MCF 10A (cell line): Measurements from ENCODE around the gene FAM118A. TPM values are rescaled to one million over a fixed set of nuclear protein-coding genes. Genes with fewer than 3 reads are reported as not detected.

Experiments
- BruUV-seq: library from RNA; stranded (reverse); fragments of 400-500 nt; replicated peaks from 2 replicates; lab custom pipeline; 2021; lab: Mats Ljungman, UMichigan
- CTCF ChIA-PET: fragments of 300-600 bp; sonication (Branson Sonifier 250); formaldehyde crosslinking; extraction: SDS; loops from one replicate; lab custom pipeline; 2021; ENCODE audit warnings: antibody characterized with exemption, inconsistent platforms; lab: Yijun Ruan, JAX
- POLR2A ChIA-PET: fragments of 300-600, 350-650 bp; sonication (Branson Sonifier 250); formaldehyde crosslinking; extraction: SDS; loops from one replicate; lab custom pipeline; 2020; ENCODE audit warnings: antibody characterized with exemption, inconsistent platforms; lab: Yijun Ruan, JAX
- DNase-seq: peaks from one replicate; pipeline ENCODE4 v3.0.0-alpha.2; 2018; ENCODE audit not compliant: unreplicated experiment
- H3K27ac Mint-ChIP-seq: one replicate; pipeline ENCODE4 v1.8.0; 2022; ENCODE audit warnings: mild to moderate bottlenecking, low read depth, mixed read lengths; ENCODE audit not compliant: unreplicated experiment
- H3K27me3 Mint-ChIP-seq: one replicate; pipeline ENCODE4 v1.8.0; 2022; ENCODE audit warnings: mixed read lengths; ENCODE audit not compliant: insufficient read depth, unreplicated experiment
- H3K36me3 Mint-ChIP-seq: one replicate; pipeline ENCODE4 v1.8.0; 2022; ENCODE audit warnings: mild to moderate bottlenecking, moderate library complexity, mixed read lengths; ENCODE audit not compliant: insufficient read depth, unreplicated experiment
- H3K4me1 Mint-ChIP-seq: one replicate; pipeline ENCODE4 v1.8.0; 2022; ENCODE audit warnings: mixed read lengths; ENCODE audit not compliant: insufficient read depth, unreplicated experiment
- H3K4me3 Mint-ChIP-seq: one replicate; pipeline ENCODE4 v1.8.0; 2022; ENCODE audit warnings: mild to moderate bottlenecking, moderate library complexity, mixed read lengths; ENCODE audit not compliant: unreplicated experiment
- H3K9me3 Mint-ChIP-seq: one replicate; pipeline ENCODE4 v1.8.0; 2022; ENCODE audit warnings: mixed read lengths; ENCODE audit not compliant: unreplicated experiment
- CTCF ChIP-seq: fragments of 200-600 bp; IDR thresholded peaks from one replicate; pipeline ENCODE4 v1.8.0; 2022; ENCODE audit warnings: antibody characterized with exemption, mild to moderate bottlenecking; ENCODE audit not compliant: unreplicated experiment
- intact Hi-C: fragments of 100-400 bp; cut with micrococcal nuclease; formaldehyde crosslinking; loops from 2 replicates; pipeline ENCODE4 v1.14.1; 2022
- total RNA-seq: library from RNA; stranded (reverse); gene quantifications from 2 replicates; pipeline ENCODE4 v1.2.3, GENCODE V29; 2022

The FAM118A gene
- total RNA-seq, 1 experiment from 2014 or later = 16.7 TPM

DNA sequence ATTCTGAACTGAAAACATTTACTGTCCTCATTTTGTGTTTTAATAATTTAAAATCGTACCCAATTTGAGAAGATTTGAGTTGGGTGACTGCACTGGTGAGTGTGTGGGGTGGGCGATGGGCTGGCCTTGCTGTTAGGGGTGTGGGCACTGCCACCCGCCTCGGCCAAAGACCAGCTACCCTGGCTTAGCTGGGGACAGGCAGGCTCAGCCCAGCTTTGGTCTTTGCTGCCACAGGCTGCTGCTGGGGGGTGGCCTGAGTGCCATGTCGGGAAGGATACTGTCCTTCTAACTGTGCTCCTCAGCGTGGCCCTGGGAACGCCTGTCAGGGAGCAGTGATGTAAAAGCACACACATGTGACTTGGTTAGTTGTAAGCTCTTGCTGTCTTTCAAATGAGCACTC, 22.3 kb downstream of the FAM118A start:
- H3K27ac Mint-ChIP-seq = no peak overlapping the region
- ChIA-PET POLR2A (no interaction called here), CTCF (no interaction called here)
- DNase-seq = no peak
- H3K36me3 Mint-ChIP-seq = peaks cover 79% of the 10 kb centered on the region
- no peak overlapping the region for H3K4me3 Mint-ChIP-seq
- H3K4me1 Mint-ChIP-seq = no peaks in the 10 kb centered on the region
- no TSS peak for BruUV-seq
- no peaks in the 10 kb centered on the region for H3K9me3 Mint-ChIP-seq
- intact Hi-C loops = no loop called here
- TF ChIP-seq CTCF = no peak
- no peaks in the 10 kb centered on the region for H3K27me3 Mint-ChIP-seq

- CTCF ChIA-PET = interaction anchor here (2.2 kb wide), 1 partner anchor 11 kb away, joined by 8 read pairs; no protein-coding TSS in a partner anchor
- no peak for TF ChIP-seq CTCF
- H3K4me1 Mint-ChIP-seq = no peaks in the 10 kb centered on the region
- no TSS peak for BruUV-seq
- H3K27me3 Mint-ChIP-seq = no peaks in the 10 kb centered on the region
- H3K9me3 Mint-ChIP-seq = no peaks in the 10 kb centered on the region
- H3K36me3 Mint-ChIP-seq = peaks cover 78% of the 10 kb centered on the region
- no peak for DNase-seq
- no peak overlapping the region for H3K4me3 Mint-ChIP-seq
- H3K27ac Mint-ChIP-seq = no peak overlapping the region
- intact Hi-C loops = no loop called here
- POLR2A ChIA-PET = interaction anchor here (0.7 kb wide), 1 partner anchor 21 kb away, joined by 3 read pairs; no protein-coding TSS in a partner anchor
Observed at GRCh38 chr22:45334068-45334467, 24.3 kb downstream of the FAM118A start.

DNA sequence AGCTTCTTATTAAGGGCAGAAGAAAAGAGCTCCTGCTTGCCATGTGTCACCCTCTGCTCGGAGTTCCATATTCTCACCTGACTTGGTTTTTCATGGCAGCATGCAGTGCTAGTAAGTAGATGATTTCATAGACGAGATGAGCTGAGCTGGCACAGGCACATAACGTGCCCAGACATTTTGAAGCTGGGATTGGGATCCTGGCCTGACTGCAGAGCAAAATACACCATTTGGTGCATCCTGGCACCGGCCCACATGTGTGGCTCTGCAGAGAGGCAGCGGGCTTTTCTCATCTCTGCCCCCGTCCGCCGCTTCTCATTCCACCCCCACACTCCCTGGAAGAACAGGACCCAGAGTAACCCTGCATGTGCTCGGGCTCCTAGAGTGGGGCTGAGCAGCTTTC, 24.8 kb downstream of the FAM118A start:
- TF ChIP-seq CTCF = no peak
- Mint-ChIP-seq H3K4me3 (no peak overlapping the region), H3K9me3 (no peaks in the 10 kb centered on the region), H3K4me1 (no peaks in the 10 kb centered on the region), H3K36me3 (peaks cover 74% of the 10 kb centered on the region), H3K27me3 (no peaks in the 10 kb centered on the region), H3K27ac (no peak overlapping the region)
- CTCF ChIA-PET = interaction anchor here (2.2 kb wide), 1 partner anchor 11 kb away, joined by 8 read pairs; no protein-coding TSS in a partner anchor
- no peak for DNase-seq
- intact Hi-C loops = no loop called here
- no TSS peak for BruUV-seq
- POLR2A ChIA-PET = interaction anchor here (0.7 kb wide), 1 partner anchor 22 kb away, joined by 3 read pairs; no protein-coding TSS in a partner anchor

- Mint-ChIP-seq H3K9me3 (no peaks in the 10 kb centered on the region), H3K27me3 (no peaks in the 10 kb centered on the region), H3K4me3 (no peak overlapping the region), H3K27ac (no peak overlapping the region), H3K4me1 (no peaks in the 10 kb centered on the region), H3K36me3 (peaks cover 77% of the 10 kb centered on the region)
- no peak for DNase-seq
- ChIA-PET POLR2A (no interaction called here), CTCF (interaction anchor here (0.6 to 2.2 kb wide), 3 partner anchors 12 to 877 kb away, joined by 3 to 8 read pairs (median 4); no protein-coding TSS in a partner anchor)
- intact Hi-C loops = no loop called here
- TF ChIP-seq CTCF = no peak
- BruUV-seq = no TSS peak
Observed at GRCh38 chr22:45335021-45335818, 25.5 kb downstream of the FAM118A start.
